Posterior cingulate gyrus (tissue), 11 donors: ENCODE measurements around the gene MEPCE.

Experiments
- DNase-seq, 10 donors: peaks; one replicate each; pipeline versions ENCODE4 v3.0.0 to v3.0.0-alpha.2; 2020 to 2021; ENCODE audit warnings: mixed read lengths in 3 of 10
- intact Hi-C: fragments of 100-400 bp; cut with DNase I; formaldehyde crosslinking; loops from one replicate; pipeline ENCODE4 v1.15.1; 2023

MEPCE gene

DNA sequence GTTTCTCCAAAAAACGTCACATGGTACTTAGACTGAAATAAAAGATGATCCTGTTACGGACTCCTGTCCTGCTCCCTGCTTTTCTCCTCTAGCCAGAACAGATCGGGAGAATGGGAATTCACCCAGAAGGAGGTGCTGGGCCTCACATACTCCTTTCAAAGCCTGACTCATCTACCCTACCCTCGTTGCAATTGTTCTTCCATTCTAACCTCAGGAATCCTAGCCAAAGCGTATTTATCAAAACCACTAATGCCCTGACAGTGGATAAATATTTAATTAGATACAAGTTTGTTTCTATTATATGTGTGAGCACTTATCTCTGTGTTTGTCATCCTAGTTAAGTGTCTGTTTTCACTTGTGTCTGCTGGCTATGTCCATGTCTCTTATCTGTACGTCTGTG is 22.9 kb upstream of the MEPCE start:
- no peak for DNase-seq
- intact Hi-C loops: no loop called here

DNA sequence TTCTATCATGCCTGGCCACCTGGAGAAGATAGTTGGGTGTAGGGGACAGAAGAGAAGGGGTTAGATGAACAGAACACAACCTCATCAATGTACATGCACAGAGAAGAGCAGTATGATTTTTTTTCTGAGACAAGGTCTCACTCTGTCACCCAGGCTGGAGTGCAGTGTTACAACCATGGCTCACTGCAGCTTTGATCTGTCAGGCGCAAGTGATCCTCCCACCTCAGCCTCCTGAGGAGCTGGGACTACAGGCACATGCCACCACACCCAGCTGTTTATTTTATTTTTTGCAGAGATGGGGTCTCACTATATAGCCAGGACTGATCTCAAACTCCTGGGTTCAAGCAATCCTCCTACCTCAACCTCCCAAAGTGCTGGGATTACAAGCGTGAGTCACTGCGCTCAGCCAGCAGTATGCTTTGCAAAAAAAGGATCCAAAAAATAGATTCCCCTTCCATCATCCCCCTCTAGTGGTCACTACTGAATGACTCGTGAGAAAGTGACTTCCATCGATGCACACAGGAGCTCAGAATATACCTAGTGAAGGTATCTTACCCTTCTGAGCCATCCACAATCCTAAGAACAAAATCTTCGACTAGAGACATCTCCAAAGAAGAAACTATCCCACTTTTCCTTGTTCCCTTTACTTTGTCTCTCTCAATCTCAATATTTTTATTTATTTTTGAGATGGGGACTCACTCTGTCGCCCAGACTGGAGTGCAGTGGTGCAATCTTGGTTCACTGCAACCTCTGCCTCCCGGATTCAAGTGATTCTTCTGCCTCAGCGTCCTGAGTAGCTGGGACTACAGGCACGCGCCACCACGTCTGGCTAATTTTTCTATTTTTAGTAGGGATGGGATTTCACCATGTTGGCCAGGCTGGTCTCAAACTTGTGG is 22.1 kb upstream of the MEPCE start:
- intact Hi-C loops: no loop called here

DNA sequence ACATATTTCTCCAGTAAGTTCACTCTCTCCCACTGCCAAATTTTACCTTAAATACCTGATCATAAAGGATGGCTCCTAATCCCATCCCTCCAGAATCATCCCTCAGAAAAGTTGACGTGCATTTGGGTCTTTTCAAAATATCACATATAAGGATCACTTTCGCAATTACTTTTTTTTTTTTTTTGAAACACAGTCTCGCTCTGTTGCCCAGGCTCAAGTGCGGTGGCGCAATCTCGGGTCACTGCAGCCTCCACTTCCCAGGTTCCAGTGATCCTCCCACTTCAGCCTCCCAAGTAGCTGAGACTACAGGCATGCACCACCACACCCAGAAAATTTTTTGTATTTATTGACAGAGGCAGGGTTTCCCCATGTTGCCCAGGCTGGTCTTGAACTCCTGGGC is 18.5 kb upstream of the MEPCE start:
- intact Hi-C loops: no loop called here
- no peak for DNase-seq

More for the DNA sequence above, 22.1 kb upstream of the MEPCE start:
- peak in 1 of 10 donors; percentile 6 for DNase-seq

DNA sequence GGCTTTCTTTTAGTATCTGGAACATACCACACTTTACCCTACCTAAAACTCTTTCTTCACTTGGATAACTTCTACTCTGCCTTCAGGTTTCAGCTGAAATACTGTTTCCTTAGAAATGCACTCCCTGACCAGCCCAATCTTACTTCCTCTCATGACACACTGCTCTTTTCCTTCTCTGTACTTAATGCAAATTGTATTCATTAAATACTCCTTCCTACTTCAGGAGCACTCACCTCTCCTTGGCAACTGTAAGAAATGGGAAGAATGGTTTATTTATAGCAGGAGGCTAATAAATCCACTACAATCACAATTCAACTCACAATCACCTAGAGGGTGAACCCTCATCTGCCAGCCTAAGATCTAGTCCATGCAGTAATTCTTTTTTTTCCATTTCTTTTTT is 16.3 kb upstream of the MEPCE start:
- no peak for DNase-seq
- intact Hi-C loops: no loop called here

DNA sequence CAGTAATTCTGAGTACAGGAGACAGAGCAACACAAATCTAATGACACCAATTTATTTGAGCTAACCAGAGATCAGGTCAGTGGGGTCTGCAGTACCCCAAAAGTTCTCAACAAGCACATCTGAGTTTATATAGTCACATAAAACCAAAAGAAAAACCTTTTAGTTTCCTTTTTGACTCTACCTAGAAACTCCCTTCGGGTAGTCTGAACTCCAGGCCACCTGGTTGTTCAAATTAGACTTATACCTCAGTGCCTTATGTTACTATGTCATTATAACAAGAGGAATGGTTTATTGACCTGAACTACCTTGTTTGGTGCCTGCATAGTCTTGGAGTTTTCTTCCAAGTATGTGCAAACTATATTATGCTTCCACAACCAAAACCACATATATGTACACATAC is 15.7 kb upstream of the MEPCE start:
- intact Hi-C loops: no loop called here
- DNase-seq: no peak

DNA sequence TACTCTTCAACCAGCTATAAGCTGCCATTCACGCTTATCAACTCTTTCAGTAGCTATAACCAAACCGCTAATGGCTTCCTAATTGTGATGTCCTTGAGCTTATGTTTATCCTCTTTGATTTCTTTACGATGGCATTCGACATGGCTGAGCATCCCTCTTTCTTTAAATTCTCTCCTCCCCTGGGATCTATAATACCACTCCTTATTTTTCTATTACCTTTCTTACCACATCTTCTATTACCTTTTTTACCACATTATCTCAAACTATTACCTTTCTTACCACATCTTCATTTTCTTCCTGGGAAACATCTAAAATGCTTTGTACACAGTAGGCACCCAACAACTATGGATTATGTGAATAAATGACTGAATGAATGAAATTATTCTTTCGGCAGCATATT is 14.2 kb upstream of the MEPCE start:
- intact Hi-C loops: no loop called here
- no peak for DNase-seq

DNA sequence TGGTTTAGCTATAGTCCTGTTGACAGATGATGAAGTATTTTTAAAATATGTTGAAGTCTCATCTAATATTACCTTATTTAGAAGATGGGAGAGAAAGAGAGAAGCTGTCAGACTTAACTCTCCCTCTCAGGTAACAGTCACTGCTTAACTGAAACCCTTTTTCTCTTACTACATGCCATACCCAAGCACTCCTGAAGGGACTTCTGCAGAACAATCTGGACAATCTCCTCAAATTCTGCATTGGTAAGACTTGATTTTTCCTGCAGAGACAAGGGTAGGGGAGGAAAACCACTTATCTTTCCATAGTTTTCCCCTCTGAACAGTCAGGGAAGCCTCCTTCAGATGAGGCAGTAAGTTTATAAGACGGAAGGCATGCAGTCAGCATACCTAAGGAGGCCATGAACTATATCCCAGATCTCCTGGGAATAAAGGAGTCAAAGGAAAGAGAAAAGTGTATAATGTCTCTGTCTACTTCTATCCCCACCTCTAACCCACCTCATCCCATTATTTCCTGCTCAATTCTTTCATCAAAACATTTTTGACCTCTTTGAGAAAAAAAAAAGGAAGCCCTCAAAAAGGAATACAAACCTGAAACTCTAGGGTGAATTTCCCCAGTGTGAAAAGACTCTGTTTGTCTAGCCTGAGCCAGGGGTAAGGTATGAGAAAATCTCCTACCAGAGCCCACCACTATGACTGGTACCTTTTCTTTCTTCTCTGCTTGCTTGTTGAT is 10.5 kb upstream of the MEPCE start:
- DNase-seq: no peak
- intact Hi-C loops: no loop called here

DNA sequence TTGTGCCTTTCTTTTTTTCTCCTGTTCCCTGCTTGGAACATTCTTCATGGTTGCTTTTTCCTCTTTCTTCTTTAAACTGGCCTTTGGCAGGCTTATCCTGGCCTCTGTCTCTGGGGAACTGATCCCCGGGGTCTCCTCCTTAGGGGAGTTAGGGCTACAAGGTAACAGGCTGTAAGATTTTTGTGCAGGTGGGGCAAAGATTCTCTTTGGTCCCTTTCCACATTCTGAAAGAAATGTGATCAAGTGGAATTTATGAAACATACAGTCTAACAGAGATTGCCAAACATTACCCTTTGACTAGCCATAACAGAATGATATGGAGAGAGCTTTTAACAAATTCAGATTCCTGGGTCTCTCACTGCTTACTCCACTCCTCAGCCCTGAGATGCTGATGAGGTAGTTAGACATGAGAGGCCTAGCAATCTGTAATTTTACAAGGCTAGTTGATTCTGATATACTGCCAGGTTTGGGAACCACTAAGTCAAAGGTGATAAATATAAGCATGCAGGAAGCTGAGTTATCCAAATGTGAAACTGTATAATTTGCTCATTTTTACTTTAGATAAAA is 9.9 kb upstream of the MEPCE start:
- intact Hi-C loops: no loop called here
- DNase-seq: no peak

DNA sequence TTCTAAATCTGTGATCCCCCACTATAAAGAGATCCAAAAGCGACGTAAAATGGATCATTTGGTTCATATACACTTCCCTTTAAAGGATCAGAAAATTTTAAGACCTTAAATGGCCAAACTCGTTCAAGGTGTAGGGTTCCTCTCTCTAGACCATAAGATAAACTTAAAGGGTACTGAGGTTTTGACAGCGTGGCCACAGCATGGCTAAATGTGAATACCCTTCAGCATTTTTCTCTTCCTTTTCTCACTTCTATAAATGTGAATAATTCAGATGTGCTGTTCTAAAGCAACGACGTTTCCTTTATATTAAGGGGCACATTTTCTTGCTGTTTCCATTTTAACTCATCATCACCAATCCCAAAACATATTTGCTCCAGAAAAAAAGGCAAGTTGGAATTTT is 6.3 kb upstream of the MEPCE start:
- no peak for DNase-seq
- intact Hi-C loops: no loop called here

DNA sequence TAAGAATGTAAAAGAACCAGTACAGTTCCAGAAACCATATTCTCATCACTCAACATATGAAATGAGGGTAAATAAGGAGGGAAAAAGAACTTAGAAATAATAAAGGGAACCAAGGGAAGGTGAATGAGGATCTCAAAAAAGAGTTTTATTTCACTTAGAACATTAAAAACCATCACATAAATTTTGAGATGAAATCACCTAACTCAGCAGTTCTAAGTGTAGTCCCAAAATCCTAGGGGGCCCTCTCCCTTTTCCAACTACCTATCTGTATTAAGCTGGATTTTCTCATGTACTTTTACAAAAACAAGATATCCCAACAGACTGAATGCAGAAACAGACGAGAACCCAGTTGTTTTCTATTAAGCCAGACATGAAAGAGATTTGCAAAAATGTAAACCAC is 4.3 kb upstream of the MEPCE start:
- intact Hi-C loops: no loop called here
- DNase-seq: no peak

DNA sequence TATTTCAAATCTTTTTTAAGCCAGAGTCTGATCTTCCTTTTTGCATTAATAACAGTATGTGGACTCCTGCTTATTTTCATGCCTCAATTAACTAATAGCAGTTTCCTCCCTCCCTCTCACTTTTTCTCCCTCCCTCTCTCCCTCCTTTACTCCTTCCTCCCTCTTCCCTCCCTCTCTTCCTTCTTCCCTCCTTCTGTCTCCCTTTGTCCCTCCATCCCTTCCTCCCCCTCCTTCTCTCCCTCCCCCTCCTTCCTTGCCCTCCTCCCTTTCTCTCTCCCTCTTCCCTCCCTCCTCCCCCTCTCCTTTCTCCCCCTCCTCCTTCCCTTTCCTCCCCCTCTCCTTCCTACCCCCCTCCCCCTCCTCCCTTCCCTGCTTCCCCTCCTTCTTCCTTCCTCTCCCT is 3.1 kb upstream of the MEPCE start:
- intact Hi-C loops: no loop called here
- no peak for DNase-seq

DNA sequence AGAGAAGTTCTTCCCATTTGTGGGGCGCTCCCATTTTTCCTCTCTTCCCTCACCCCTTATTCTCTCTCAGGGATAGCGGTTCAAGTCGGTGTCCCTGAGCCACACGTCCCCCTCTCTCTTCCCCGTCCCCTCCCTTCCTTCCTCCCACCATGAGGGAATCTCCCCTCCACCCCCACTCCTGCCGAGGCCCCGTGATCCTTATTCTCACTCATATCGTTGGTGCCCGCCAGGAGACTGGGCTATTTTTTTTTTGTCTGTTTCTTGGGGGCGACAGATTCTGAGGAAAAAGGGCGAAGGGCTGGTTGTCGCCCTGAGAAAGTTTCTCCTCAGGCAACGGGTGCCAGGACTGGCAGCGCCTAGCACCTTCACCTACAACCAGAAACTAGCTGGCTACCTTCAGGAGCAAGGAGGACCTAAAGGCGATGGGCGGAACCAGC is 1.9 kb upstream of the MEPCE start:
- intact Hi-C loops: loop anchor here (1.0 kb wide), 1 partner anchor 36 kb away; no protein-coding TSS in a partner anchor
- DNase-seq: no peak

DNA sequence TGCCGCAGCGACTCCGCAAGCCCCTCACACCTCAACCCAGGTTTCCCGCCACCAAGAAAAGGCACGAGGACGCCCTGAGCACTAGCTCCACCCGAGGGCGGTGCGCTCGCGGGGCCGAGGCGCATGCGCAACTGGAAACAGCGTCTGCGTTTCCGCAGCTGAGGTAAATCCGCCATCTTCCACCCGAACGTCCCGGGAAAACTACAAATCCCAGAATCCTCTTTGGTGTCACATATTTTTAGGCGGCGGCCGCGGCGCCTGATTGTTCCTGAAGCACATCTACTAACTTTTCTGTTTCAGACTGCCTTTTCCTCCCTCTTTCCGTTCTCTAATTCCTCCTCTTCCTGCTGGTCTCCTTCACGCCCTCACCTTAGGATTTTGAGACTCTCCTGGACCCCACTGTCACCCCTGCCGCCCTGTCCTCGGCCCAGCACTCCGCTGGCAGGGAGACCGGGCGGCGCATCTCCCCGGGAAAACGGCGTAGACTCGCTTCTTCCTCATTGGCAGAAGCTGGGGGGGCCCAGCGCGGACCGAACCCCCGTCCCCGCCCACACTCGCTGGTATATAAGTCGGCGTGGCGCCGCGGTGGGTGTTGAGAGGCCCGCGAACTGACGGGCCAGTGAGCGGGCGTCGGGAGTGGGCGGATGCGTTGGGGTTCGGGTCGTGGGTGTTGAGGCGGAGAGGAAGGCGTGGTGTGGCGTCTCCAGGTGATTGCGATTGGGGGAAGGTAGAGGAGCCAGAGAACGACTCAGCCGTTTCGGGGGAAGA is 1.2 kb upstream of the MEPCE start, which contains the start of gene ZCWPW1:
Gene ZCWPW1 (minus strand): TSS at position 505 of the 768 bp plus-strand sequence. CDS start 8,054 bp downstream, outside the sequence.
- intact Hi-C loops: loop anchor here (1.0 kb wide), 1 partner anchor 35 kb away; no protein-coding TSS in a partner anchor

DNA sequence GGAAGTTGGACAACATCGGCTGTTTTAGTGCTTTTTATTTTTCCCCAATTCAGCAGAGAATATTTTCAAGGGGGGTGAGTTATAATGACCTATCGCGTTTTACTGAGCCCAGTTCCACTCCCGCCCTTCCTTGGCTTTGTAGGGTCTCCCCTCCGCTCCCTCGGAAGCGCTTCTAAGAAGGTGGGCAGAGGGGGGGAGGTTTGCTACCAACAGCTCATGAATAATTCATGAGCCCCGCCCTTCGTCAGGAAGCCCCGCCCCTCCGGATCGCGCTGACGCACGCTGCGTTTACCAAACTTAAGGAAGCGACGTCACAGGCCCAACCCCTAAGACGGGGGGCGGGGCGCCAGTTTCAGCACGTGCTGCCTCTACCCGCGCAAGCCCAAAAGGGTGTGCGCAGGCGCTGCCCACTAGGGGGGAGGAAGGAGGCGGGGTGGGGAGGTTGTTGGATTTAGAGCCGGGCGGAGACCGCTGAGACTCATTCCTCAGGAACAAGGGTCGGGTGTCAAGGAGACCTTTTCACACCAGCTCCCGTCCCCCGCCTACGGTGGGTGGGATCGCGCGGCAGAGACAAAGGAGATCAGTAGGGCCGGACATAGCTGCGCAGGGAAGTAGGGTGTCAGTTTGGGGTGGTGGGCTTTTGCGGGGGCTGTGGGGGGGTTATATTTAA is 529 bp upstream of the MEPCE start:
- intact Hi-C loops: loop anchor here (1.0 kb wide), 1 partner anchor 34 kb away; no protein-coding TSS in a partner anchor
- DNase-seq: peak; percentile 99 to 100 (median 100)

More for the DNA sequence above, 1.2 kb upstream of the MEPCE start, which contains the start of gene ZCWPW1:
- DNase-seq: peak; percentile 91 to 99 (median 96)

DNA sequence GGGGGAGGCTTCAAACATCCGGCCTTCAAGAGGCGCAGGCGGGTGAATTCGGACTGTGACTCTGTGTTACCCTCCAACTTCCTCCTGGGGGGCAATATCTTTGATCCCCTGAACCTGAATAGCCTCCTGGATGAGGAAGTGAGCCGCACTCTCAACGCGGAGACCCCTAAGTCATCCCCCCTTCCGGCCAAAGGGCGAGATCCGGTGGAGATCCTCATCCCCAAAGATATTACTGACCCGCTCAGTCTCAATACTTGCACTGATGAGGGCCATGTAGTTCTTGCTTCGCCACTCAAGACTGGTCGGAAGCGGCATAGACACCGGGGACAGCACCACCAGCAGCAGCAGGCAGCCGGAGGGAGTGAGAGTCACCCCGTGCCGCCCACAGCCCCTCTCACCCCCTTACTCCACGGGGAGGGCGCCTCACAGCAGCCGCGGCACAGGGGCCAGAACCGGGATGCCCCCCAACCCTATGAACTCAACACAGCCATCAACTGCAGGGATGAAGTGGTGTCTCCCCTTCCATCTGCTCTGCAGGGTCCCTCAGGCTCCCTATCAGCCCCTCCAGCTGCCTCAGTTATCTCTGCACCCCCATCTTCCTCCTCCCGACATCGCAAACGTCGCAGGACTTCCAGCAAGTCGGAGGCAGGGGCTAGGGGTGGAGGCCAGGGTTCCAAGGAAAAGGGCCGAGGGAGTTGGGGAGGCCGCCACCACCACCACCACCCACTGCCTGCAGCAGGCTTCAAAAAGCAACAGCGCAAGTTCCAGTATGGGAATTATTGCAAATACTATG is 1.1 kb downstream of the MEPCE start:
- peak in 1 of 10 donors; percentile 72 for DNase-seq
- intact Hi-C loops: no loop called here

DNA sequence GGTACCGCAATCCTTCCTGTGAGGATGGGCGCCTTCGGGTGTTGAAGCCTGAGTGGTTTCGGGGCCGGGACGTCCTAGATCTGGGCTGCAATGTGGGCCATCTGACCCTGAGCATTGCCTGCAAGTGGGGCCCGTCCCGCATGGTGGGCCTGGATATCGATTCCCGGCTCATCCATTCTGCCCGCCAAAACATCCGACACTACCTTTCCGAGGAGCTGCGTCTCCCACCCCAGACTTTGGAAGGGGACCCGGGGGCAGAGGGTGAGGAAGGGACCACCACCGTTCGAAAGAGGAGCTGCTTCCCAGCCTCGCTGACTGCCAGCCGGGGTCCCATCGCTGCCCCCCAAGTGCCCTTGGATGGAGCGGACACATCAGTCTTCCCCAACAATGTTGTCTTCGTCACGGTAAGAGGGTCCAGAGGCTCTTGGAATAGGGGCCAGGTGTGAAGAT is 1.7 kb downstream of the MEPCE start:
- intact Hi-C loops: no loop called here
- DNase-seq: peak in 1 of 10 donors; percentile 75

DNA sequence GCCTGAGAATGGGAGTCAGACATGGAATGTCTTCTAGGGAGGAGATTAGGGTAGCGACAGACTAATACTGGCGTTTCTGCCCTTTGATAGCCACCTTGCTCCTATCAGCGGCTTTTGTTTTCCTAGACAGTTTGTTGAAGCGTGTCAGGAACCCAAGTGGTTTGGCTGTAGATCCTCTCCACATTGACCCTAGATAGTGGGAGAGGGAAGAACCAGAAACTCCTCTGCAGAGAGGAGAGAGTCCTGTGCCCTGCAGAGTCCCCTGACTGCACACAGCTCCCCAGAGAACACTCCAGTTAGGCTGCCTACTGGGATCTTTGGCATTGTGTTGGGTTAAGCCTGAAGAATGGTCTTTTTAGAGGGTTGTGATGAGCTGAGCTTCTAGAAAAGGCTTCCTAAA is 2.4 kb downstream of the MEPCE start:
- intact Hi-C loops: no loop called here

DNA sequence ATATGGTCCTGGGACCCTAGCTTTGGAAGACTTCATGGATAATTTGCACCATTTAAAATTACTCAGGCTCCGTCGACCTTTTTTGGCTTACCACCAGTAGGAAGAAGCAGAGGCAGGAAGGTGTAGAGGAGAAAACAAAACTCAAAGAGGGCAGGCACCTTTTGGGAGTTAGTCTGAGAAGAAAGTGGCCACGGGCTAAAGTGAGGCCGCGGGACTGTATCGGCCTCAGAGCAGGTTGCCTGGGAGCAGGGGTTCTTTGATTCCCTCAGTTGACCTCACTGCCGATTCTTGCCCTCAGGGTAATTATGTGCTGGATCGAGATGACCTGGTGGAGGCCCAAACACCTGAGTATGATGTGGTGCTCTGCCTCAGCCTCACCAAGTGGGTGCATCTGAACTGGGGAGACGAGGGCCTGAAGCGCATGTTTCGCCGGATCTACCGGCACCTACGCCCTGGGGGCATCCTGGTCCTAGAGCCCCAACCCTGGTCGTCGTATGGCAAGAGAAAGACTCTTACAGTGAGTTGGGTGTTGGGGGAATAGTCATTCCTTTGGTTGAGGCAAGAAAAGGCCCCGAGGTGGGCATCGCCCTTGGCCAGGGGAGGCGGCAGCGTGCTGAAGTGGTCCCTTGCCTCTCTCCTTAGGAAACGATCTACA is 3.1 kb downstream of the MEPCE start:
- intact Hi-C loops: no loop called here
- DNase-seq: no peak

More for the DNA sequence above, 2.4 kb downstream of the MEPCE start:
- no peak for DNase-seq
